HepG2 (cell line): ENCODE results near the gene SERINC4. TPM values are rescaled to one million over a fixed set of nuclear protein-coding genes. Genes with fewer than 3 reads are reported as not detected.

ENCODE experiments used
- AHR ChIP-seq: IDR thresholded peaks from 2 replicates; pipeline ENCODE4 v1.6.1; 2018; ENCODE audit warnings: missing genetic modification reagents, missing compliant biosample characterization
- GATAD1 ChIP-seq: IDR thresholded peaks from 2 replicates; pipeline ENCODE4 v1.6.1; 2016; ENCODE audit warnings: missing genetic modification reagents, missing compliant biosample characterization
- KDM2A ChIP-seq: sonication (generic); formaldehyde crosslinking; IDR thresholded peaks from 2 replicates; pipeline ENCODE4 v1.4.0; 2020; ENCODE audit warnings: low read depth, missing genetic modification reagents, borderline replicate concordance
- KDM6A ChIP-seq: IDR thresholded peaks from 2 replicates; pipeline ENCODE4 v1.6.1; 2016; ENCODE audit warnings: low read depth
- MAF1 ChIP-seq: sonication (generic); formaldehyde crosslinking; IDR thresholded peaks from 2 replicates; pipeline ENCODE4 v1.5.0; 2020; ENCODE audit warnings: missing genetic modification reagents, borderline replicate concordance
- MAFK ChIP-seq, 2 experiments: IDR thresholded peaks in 1 of 2; conservative IDR thresholded peaks in 1 of 2; 2 replicates each; pipeline ENCODE4 v1.6.1; 2011; ENCODE audit warnings: improper control_type of control experiment in 2 of 2, low read length in 2 of 2
- MED1 ChIP-seq: sonication (generic); formaldehyde crosslinking; IDR thresholded peaks from 2 replicates; pipeline ENCODE4 v1.4.0; 2020; ENCODE audit warnings: missing genetic modification reagents
- MTF1 ChIP-seq: sonication (generic); formaldehyde crosslinking; IDR thresholded peaks from 2 replicates; pipeline ENCODE4 v1.5.0; 2020; ENCODE audit warnings: missing genetic modification reagents
- NFE2L1 ChIP-seq: sonication (generic); formaldehyde crosslinking; IDR thresholded peaks from 2 replicates; pipeline ENCODE4 v1.4.0; 2020; ENCODE audit warnings: missing genetic modification reagents, mild to moderate bottlenecking, borderline replicate concordance
- NFKBIZ ChIP-seq: IDR thresholded peaks from 2 replicates; pipeline ENCODE4 v1.6.1; 2018; ENCODE audit warnings: missing genetic modification reagents, missing compliant biosample characterization
- RORA ChIP-seq: sonication (generic); formaldehyde crosslinking; IDR thresholded peaks from 2 replicates; pipeline ENCODE4 v1.5.0; 2020; ENCODE audit warnings: mild to moderate bottlenecking, missing genetic modification reagents, moderate library complexity
- SALL2 ChIP-seq: sonication (generic); formaldehyde crosslinking; IDR thresholded peaks from 2 replicates; pipeline ENCODE4 v1.8.1; 2023; ENCODE audit warnings: mild to moderate bottlenecking, missing genetic modification reagents, inconsistent platforms
- SSRP1 ChIP-seq: IDR thresholded peaks from 2 replicates; pipeline ENCODE4 v1.6.1; 2016; ENCODE audit warnings: control low read depth
- TRIM22 ChIP-seq: fragments of 450-650 bp; IDR thresholded peaks from 2 replicates; pipeline ENCODE4 v1.6.1; 2017
- ZFYVE20 ChIP-seq: sonication (generic); formaldehyde crosslinking; IDR thresholded peaks from 2 replicates; pipeline ENCODE4 v1.8.0; 2023; ENCODE audit warnings: low read depth, mild to moderate bottlenecking, moderate library complexity, missing genetic modification reagents, borderline replicate concordance
- ZNF232 ChIP-seq: sonication (generic); formaldehyde crosslinking; IDR thresholded peaks from 2 replicates; pipeline ENCODE4 v1.4.0; 2020; ENCODE audit warnings: missing genetic modification reagents, borderline replicate concordance
- ZNF326 ChIP-seq: sonication (generic); formaldehyde crosslinking; IDR thresholded peaks from 2 replicates; pipeline ENCODE4 v1.4.0; 2020; ENCODE audit warnings: missing genetic modification reagents, borderline replicate concordance
- ZNF451 ChIP-seq: sonication (generic); formaldehyde crosslinking; IDR thresholded peaks from 2 replicates; pipeline ENCODE4 v1.5.0; 2020; ENCODE audit warnings: mild to moderate bottlenecking, missing genetic modification reagents
- ZNF512 ChIP-seq: sonication (generic); formaldehyde crosslinking; IDR thresholded peaks from 2 replicates; pipeline ENCODE4 v1.4.0; 2020; ENCODE audit warnings: mild to moderate bottlenecking, missing genetic modification reagents
- ZNF781 ChIP-seq: sonication (generic); formaldehyde crosslinking; IDR thresholded peaks from 2 replicates; pipeline ENCODE4 v1.5.1; 2020; ENCODE audit warnings: borderline replicate concordance, mild to moderate bottlenecking, missing genetic modification reagents; ENCODE audit errors: not compliant biosample characterization
- ZSCAN21 ChIP-seq: sonication (generic); formaldehyde crosslinking; IDR thresholded peaks from 2 replicates; pipeline ENCODE4 v1.8.0; 2022; ENCODE audit warnings: mild to moderate bottlenecking, missing genetic modification reagents, moderate library complexity, borderline replicate concordance
- polyA plus RNA-seq, 8 experiments: library from polyadenylated mRNA; depleted of rRNA in 3 of 8; stranded (reverse) in 7 of 8; unstranded in 1 of 8; fragments of >200 nt; fragmentation: Illumina TruSeq in 4 of 8; extraction: Trizol in 4 of 8; gene quantifications; 2 replicates each; pipeline versions ENCODE4 v1.2.1 to v1.2.3, GENCODE V29; 2011 to 2016; ENCODE audit warnings: low read depth in 4 of 8, missing spikeins in 1 of 8, mixed read lengths in 1 of 8; ENCODE audit not compliant: insufficient read depth in 1 of 8
- total RNA-seq, 5 experiments: library from RNA; depleted of rRNA; stranded (reverse); fragments of >200 nt; fragmentation: Illumina TruSeq; extraction: Trizol; gene quantifications; 2 replicates each; pipeline ENCODE4 v1.2.3, GENCODE V29; 2016; ENCODE audit warnings: low read depth in 1 of 5
- TF ChIP-seq, protein P1 (sequence below): sonication (generic); formaldehyde crosslinking; IDR thresholded peaks from 2 replicates; pipeline ENCODE4 v1.9.0; 2022; ENCODE audit warnings: missing genetic modification reagents, mild to moderate bottlenecking, borderline replicate concordance

Gene SERINC4
- total and polyA plus RNA-seq, 2 of the 13 experiments (the other 11 are each of a cell fraction or from before 2014, with no cell fraction given): not detected

DNA sequence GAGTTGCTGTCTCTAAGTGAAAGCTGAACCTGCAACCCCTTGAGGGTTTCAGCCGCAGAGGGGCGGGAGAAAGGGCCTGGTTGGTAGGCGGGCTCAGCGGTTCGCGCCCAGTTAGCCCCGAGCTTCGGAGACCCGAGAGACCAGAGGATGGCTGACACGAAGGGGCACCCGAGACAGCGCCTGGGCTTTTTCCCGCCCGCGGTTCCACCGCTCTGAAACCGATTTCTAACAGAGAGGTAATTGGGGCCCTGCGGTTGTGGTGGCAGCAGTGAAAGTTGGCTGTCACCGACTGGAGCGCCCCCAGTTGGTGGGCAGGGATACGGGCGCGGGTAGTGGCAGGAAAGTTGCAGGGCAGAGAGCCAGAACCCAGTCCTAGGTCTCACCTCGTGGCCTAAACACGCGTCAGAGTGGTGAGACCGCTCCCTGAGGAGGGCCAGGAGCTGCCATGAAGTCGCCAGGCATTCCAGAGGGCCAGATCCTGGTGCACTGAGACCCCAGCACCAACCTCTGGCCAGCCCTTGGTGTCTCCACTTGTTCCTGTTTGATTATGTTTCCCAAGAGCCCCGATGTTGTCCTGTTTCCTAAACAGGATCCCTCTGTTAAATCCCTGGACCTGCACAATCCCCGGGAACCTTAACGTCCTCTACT is 22.6 kb downstream of the SERINC4 start (continued):
- TF ChIP-seq MAFK (conservative IDR thresholded peaks at IDR 0.05 in 1 of 2, IDR thresholded peaks at IDR 0.05 in 1 of 2; ENCODE audit: low read length in 2 of 2) (no peak), MTF1 (CRISPR knock-in tag) (no peak), AHR (CRISPR knock-in tag) (0 out of 2 replicates have a peak, but pooled peaks have one; percentile 49), ZNF232 (CRISPR knock-in tag) (0 out of 2 replicates have a peak, but pooled peaks have one; percentile 59), ZNF512 (CRISPR knock-in tag) (no peak), MAF1 (CRISPR knock-in tag) (no peak), TRIM22 (no peak), SALL2 (CRISPR knock-in tag) (peak; percentile 66; the same call in 1 of the 2 replicates), ZSCAN21 (0 out of 2 replicates have a peak, but pooled peaks have one; percentile 34), NFKBIZ (no peak), GATAD1 (peak; percentile 29; the same call in 1 of the 2 replicates), KDM6A (no peak), RORA (CRISPR knock-in tag) (no peak), SSRP1 (no peak), ZNF451 (CRISPR knock-in tag) (0 out of 2 replicates have a peak, but pooled peaks have one; percentile 7), ZFYVE20 (CRISPR knock-in tag) (no peak), MED1 (no peak), KDM2A (CRISPR knock-in tag) (no peak; the same call in 1 of the 2 replicates), ZNF326 (CRISPR knock-in tag) (no peak), NFE2L1 (CRISPR knock-in tag) (no peak), ZNF781 (CRISPR knock-in tag) (peak; percentile 79)
- TF ChIP-seq, protein P1, sequence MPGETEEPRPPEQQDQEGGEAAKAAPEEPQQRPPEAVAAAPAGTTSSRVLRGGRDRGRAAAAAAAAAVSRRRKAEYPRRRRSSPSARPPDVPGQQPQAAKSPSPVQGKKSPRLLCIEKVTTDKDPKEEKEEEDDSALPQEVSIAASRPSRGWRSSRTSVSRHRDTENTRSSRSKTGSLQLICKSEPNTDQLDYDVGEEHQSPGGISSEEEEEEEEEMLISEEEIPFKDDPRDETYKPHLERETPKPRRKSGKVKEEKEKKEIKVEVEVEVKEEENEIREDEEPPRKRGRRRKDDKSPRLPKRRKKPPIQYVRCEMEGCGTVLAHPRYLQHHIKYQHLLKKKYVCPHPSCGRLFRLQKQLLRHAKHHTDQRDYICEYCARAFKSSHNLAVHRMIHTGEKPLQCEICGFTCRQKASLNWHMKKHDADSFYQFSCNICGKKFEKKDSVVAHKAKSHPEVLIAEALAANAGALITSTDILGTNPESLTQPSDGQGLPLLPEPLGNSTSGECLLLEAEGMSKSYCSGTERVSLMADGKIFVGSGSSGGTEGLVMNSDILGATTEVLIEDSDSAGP (CRISPR knock-in tag): no peak; the same call in 1 of the 2 replicates
